Measurements from ENCODE around the gene CCDC188. TPM values are rescaled to one million over a fixed set of nuclear protein-coding genes. Genes with fewer than 3 reads are reported as not detected.

CCDC188 gene
- total RNA-seq, 3 donors from 2014 or later (not counting 1 experiment from before 2014, with no cell fraction given) = 0.64 TPM; not detected in 2

GRCh38 chr22:20169253-20169822 is 18.5 kb upstream of the CCDC188 start:
- ATAC-seq (no peak), DNase-seq (no peak)
- H3K36me3 Mint-ChIP-seq = no peaks in the 10 kb centered on the region
- peaks cover 0 to 2% of the 10 kb centered on the region in 2 donors for H3K4me1 Mint-ChIP-seq
- no peak overlapping the region for H3K4me3 ChIP-seq (ENCODE audit: low read length)
- H3K4me1 ChIP-seq (ENCODE audit: control insufficient read depth, insufficient read depth, low read length) = no peaks in the 10 kb centered on the region
- H3K9me3 Mint-ChIP-seq = peaks cover under 1 to 1% of the 10 kb centered on the region in 2 donors
- H3K27ac ChIP-seq (ENCODE audit: low read length) = no peak overlapping the region
- H3K36me3 ChIP-seq (ENCODE audit: control insufficient read depth, insufficient read depth, low read length) = no peaks in the 10 kb centered on the region
- H3K9me3 ChIP-seq (ENCODE audit: control insufficient read depth, insufficient read depth, low read length) = no peaks in the 10 kb centered on the region
- intact Hi-C loops (cut with micrococcal nuclease) = loop anchor here (10.0 kb wide), 1 partner anchor 45 kb away; no protein-coding TSS in a partner anchor
- H3K27ac Mint-ChIP-seq = no peak overlapping the region
- no peak overlapping the region for H3K4me3 Mint-ChIP-seq
- no peak for TF ChIP-seq CTCF (IDR thresholded peaks at IDR 0.05)
- 83% methylated on average over 10 of the region's 10 CpGs for WGBS (ENCODE audit: insufficient coverage)
- no peaks in the 10 kb centered on the region for H3K27me3 Mint-ChIP-seq (ENCODE audit: low read depth in 2 of 2)
- no peaks in the 10 kb centered on the region for H3K27me3 ChIP-seq (ENCODE audit: control insufficient read depth, insufficient read depth, low read length)

- Histone ChIP-seq H3K9me3 (ENCODE audit: control insufficient read depth, insufficient read depth, low read length) (no peaks in the 10 kb centered on the region), H3K4me3 (ENCODE audit: low read length) (no peak overlapping the region), H3K36me3 (ENCODE audit: control insufficient read depth, insufficient read depth, low read length) (no peaks in the 10 kb centered on the region), H3K4me1 (ENCODE audit: control insufficient read depth, insufficient read depth, low read length) (no peaks in the 10 kb centered on the region), H3K27ac (ENCODE audit: low read length) (no peak overlapping the region), H3K27me3 (ENCODE audit: control insufficient read depth, insufficient read depth, low read length) (no peaks in the 10 kb centered on the region)
- H3K9me3 Mint-ChIP-seq = peaks cover 3% of the 10 kb centered on the region in 2 donors
- no peaks in the 10 kb centered on the region for H3K36me3 Mint-ChIP-seq
- intact Hi-C loops (cut with micrococcal nuclease) = loop anchor here (10.0 kb wide), 1 partner anchor 47 kb away; no protein-coding TSS in a partner anchor
- no peak overlapping the region for H3K27ac Mint-ChIP-seq
- WGBS (ENCODE audit: insufficient coverage) = 85% methylated on average over 19 of the region's 19 CpGs
- no peak for ATAC-seq
- peaks cover 0 to 6% of the 10 kb centered on the region in 2 donors for H3K4me1 Mint-ChIP-seq
- no peak for TF ChIP-seq CTCF (IDR thresholded peaks at IDR 0.05)
- no peaks in the 10 kb centered on the region for H3K27me3 Mint-ChIP-seq (ENCODE audit: low read depth in 2 of 2)
- DNase-seq = no peak
- no peak overlapping the region for H3K4me3 Mint-ChIP-seq
These were observed 16.9 kb upstream of the CCDC188 start for GRCh38 chr22:20167643-20168322.

GRCh38 chr22:20166703-20167102 is 15.8 kb upstream of the CCDC188 start:
- Histone ChIP-seq H3K4me3 (ENCODE audit: low read length) (no peak overlapping the region), H3K4me1 (ENCODE audit: control insufficient read depth, insufficient read depth, low read length) (no peaks in the 10 kb centered on the region), H3K27me3 (ENCODE audit: control insufficient read depth, insufficient read depth, low read length) (no peaks in the 10 kb centered on the region), H3K36me3 (ENCODE audit: control insufficient read depth, insufficient read depth, low read length) (no peaks in the 10 kb centered on the region), H3K27ac (ENCODE audit: low read length) (no peak overlapping the region), H3K9me3 (ENCODE audit: control insufficient read depth, insufficient read depth, low read length) (no peaks in the 10 kb centered on the region)
- whole genome bisulfite sequencing (ENCODE audit: insufficient coverage) = 86% methylated on average over 9 of the region's 9 CpGs
- intact Hi-C loops (cut with micrococcal nuclease) = loop anchor here (10.0 kb wide), 1 partner anchor 48 kb away; no protein-coding TSS in a partner anchor
- ATAC-seq = no peak
- peaks cover 0 to 6% of the 10 kb centered on the region in 2 donors for H3K4me1 Mint-ChIP-seq
- no peak overlapping the region for H3K4me3 Mint-ChIP-seq
- peaks cover 3% of the 10 kb centered on the region in 2 donors for H3K9me3 Mint-ChIP-seq
- DNase-seq = no peak
- no peaks in the 10 kb centered on the region for H3K36me3 Mint-ChIP-seq
- no peak overlapping the region for H3K27ac Mint-ChIP-seq
- TF ChIP-seq CTCF (IDR thresholded peaks at IDR 0.05) = no peak
- H3K27me3 Mint-ChIP-seq (ENCODE audit: low read depth in 2 of 2) = no peaks in the 10 kb centered on the region

All from natural killer cell (primary cell).